Measurements from ENCODE around the gene BCAS3. TPM values are rescaled to one million over a fixed set of nuclear protein-coding genes. Genes with fewer than 3 reads are reported as not detected.

The BCAS3 gene
- total RNA-seq, 4 donors from 2014 or later, result 20.7 to 76.3 (median 39.8) TPM

DNA sequence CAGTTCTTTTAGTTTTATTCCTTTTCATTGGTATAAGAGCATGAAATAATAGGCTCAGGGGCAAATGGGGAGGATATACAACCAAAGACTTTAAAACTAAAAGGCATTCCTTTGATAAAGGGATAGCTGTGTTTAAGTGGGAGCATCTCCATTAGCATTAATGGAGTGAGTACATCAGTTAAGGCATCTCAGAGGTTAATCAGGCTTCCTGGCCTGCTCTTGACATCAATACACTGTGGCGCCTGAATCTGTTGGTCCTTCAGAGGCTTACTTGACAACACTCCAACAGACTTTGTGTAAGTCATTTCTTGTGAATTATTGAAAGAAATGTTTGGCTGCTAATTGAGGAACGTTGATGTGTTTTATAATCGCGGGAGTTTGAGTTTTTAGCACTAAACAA, 230.7 kb downstream of the BCAS3 start:
- H3K4me1 ChIP-seq, result no peaks in the 10 kb centered on the region
- H3K27ac ChIP-seq, result no peak overlapping the region
- no peaks in the 10 kb centered on the region for H3K27me3 ChIP-seq
- no peak for TF ChIP-seq POLR2AphosphoS5 (IDR thresholded peaks at IDR 0.05)
- TF ChIP-seq CTCF (IDR thresholded peaks at IDR 0.05), result no peak
- TF ChIP-seq EP300 (IDR thresholded peaks at IDR 0.05; ENCODE audit: low read depth), result no peak
- TF ChIP-seq POLR2A (IDR thresholded peaks at IDR 0.05), result no peak
- WGBS, 2 donors (ENCODE audit: low coverage in 1 of 2), result 74 to 82% methylated on average over 4 of the region's 4 CpGs
- in situ Hi-C loops (cut with MboI; ENCODE audit: low pct_ligation_motif_present in 1 of 4, low pct_unique_long_range_greater_than_20kb in 1 of 4, low sequenced_read_pairs in 3 of 4), result no loop called here
- H3K4me3 ChIP-seq, result no peak overlapping the region
- intact Hi-C loops (cut with DNase I; ENCODE audit: low total_unique reads), result no loop called here
- H3K36me3 ChIP-seq, result no peaks in the 10 kb centered on the region
- no peak for DNase-seq
- H3K9me3 ChIP-seq, result no peaks in the 10 kb centered on the region

DNA sequence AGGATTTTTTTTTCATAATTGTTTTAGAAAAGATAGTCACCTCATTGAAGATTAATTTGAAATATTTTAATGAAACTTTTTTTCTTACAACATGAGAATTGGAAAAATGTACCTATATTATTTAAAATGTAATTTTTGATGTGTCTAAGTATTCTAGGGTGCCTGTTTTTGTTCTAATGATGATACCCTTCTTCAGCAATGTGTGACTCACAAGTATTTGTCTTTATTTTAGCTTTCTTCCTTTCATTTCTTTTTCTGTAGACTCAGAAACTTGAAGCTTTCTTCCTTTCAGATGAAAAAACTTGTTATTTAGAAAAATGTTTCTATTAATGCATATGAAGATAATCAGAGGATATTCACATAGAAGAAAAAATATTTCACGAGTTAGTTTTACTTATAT, 231.8 kb downstream of the BCAS3 start:
- intact Hi-C loops (cut with DNase I; ENCODE audit: low total_unique reads), result no loop called here
- no peak for DNase-seq
- no peak for TF ChIP-seq EP300 (IDR thresholded peaks at IDR 0.05; ENCODE audit: low read depth)
- TF ChIP-seq POLR2AphosphoS5 (IDR thresholded peaks at IDR 0.05), result no peak
- no peak for TF ChIP-seq CTCF (IDR thresholded peaks at IDR 0.05)
- no peak for TF ChIP-seq POLR2A (IDR thresholded peaks at IDR 0.05)

DNA sequence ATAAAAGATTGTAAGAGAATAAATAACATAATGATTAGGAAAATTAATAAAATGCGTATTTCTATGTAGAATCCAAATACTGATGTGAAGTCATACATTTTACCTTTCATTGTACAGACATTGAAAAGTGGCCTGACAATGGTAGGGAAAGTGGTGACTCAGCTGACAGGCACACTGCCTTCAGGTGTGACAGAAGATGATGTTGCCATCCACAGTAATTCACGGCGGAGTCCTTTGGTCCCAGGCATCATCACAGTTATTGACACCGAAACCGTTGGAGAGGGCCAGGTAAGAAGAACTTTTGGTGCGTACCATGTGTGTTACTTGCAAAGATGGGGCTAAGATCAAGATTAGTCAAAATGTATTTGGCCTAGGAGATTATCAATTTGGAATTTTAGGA, 232.8 kb downstream of the BCAS3 start:
- WGBS, 2 donors (ENCODE audit: low coverage in 1 of 2), result 94 to 96% methylated on average over 6 of the region's 6 CpGs
- intact Hi-C loops (cut with DNase I; ENCODE audit: low total_unique reads), result no loop called here
- peaks cover 0 to 2% of the 10 kb centered on the region in 2 donors for H3K9me3 ChIP-seq
- no peaks in the 10 kb centered on the region for H3K27me3 ChIP-seq
- no peak overlapping the region for H3K27ac ChIP-seq
- H3K36me3 ChIP-seq, result no peaks in the 10 kb centered on the region
- no peak overlapping the region for H3K4me3 ChIP-seq
- no peak for DNase-seq
- TF ChIP-seq POLR2AphosphoS5 (IDR thresholded peaks at IDR 0.05) (no peak), POLR2A (IDR thresholded peaks at IDR 0.05) (no peak), EP300 (IDR thresholded peaks at IDR 0.05; ENCODE audit: low read depth) (no peak), CTCF (IDR thresholded peaks at IDR 0.05) (no peak)
- H3K4me1 ChIP-seq, result no peaks in the 10 kb centered on the region
- in situ Hi-C loops (cut with MboI; ENCODE audit: low pct_ligation_motif_present in 1 of 4, low pct_unique_long_range_greater_than_20kb in 1 of 4, low sequenced_read_pairs in 3 of 4), result no loop called here

More for the DNA sequence above, 231.8 kb downstream of the BCAS3 start:
- H3K36me3 ChIP-seq, result no peaks in the 10 kb centered on the region
- in situ Hi-C loops (cut with MboI; ENCODE audit: low pct_ligation_motif_present in 1 of 4, low pct_unique_long_range_greater_than_20kb in 1 of 4, low sequenced_read_pairs in 3 of 4), result no loop called here
- WGBS, 2 donors (ENCODE audit: low coverage in 1 of 2), result 86 to 93% methylated on average over 1 of the region's 1 CpG
- no peaks in the 10 kb centered on the region for H3K27me3 ChIP-seq
- H3K9me3 ChIP-seq, result no peaks in the 10 kb centered on the region
- no peaks in the 10 kb centered on the region for H3K4me1 ChIP-seq
- no peak overlapping the region for H3K4me3 ChIP-seq
- no peak overlapping the region for H3K27ac ChIP-seq

GRCh38 chr17:60914078-60914477, 236.4 kb downstream of the BCAS3 start:
- in situ Hi-C loops (cut with MboI; ENCODE audit: low pct_ligation_motif_present in 1 of 4, low pct_unique_long_range_greater_than_20kb in 1 of 4, low sequenced_read_pairs in 3 of 4), result no loop called here
- WGBS, 2 donors (ENCODE audit: low coverage in 1 of 2), result 80 to 90% methylated on average over 1 of the region's 1 CpG
- TF ChIP-seq POLR2A (IDR thresholded peaks at IDR 0.05), result no peak
- no peak for TF ChIP-seq POLR2AphosphoS5 (IDR thresholded peaks at IDR 0.05)
- TF ChIP-seq EP300 (IDR thresholded peaks at IDR 0.05; ENCODE audit: low read depth), result no peak
- no peak for TF ChIP-seq CTCF (IDR thresholded peaks at IDR 0.05)

More at GRCh38 chr17:60914078-60914477, 236.4 kb downstream of the BCAS3 start:
- peaks cover 10 to 11% of the 10 kb centered on the region in 2 donors for H3K9me3 ChIP-seq
- no peak for DNase-seq
- no peaks in the 10 kb centered on the region for H3K36me3 ChIP-seq
- H3K27me3 ChIP-seq, result no peaks in the 10 kb centered on the region
- H3K27ac ChIP-seq, result no peak overlapping the region
- H3K4me1 ChIP-seq, result no peaks in the 10 kb centered on the region
- no peak overlapping the region for H3K4me3 ChIP-seq
- intact Hi-C loops (cut with DNase I; ENCODE audit: low total_unique reads), result no loop called here

All from transverse colon (tissue), 4 donors.